Gastrocnemius medialis (tissue), 4 donors: ENCODE results near the gene ELF4.

Experiments
- CTCF ChIP-seq, 5 experiments: fragments of 450-650 bp in 3 of 5; fragments of 200-600 bp in 2 of 5; sonication (generic) in 2 of 5; IDR thresholded peaks in 4 of 5; conservative IDR thresholded peaks in 1 of 5; 1 replicate in 4 of 5; 2 replicates in 1 of 5; pipeline ENCODE4 v1.5.1; 2016 to 2019; ENCODE audit warnings: antibody characterized with exemption in 5 of 5, mild to moderate bottlenecking in 3 of 5, moderate library complexity in 3 of 5
- POLR2A ChIP-seq, 2 donors: fragments of 450-650 bp; IDR thresholded peaks; one replicate each; pipeline ENCODE4 v1.6.1; 2017; ENCODE audit warnings: antibody characterized with exemption in 2 of 2, mild to moderate bottlenecking in 2 of 2, moderate library complexity in 2 of 2

GRCh38 chrX:130120321-130120731, 10.0 kb upstream of the ELF4 start:
- no peak for TF ChIP-seq CTCF (IDR thresholded peaks at IDR 0.05 in 4 of 5, conservative IDR thresholded peaks at IDR 0.05 in 1 of 5)
- no peak for TF ChIP-seq POLR2A (IDR thresholded peaks at IDR 0.05)
